Fibroblast of lung (primary cell): ENCODE results near the gene HILPDA.
"Not testable (repeated sequence)": the region's sequence is repeated elsewhere in the genome, so short reads cannot be mapped to it uniquely, and the experiment has no call there.

Source experiments
- CTCF ChIP-seq, 2 donors: IDR thresholded peaks in 1 of 2; conservative IDR thresholded peaks in 1 of 2; 1 replicate in 1 of 2; 2 replicates in 1 of 2; pipeline ENCODE4 v1.5.1; 2011 to 2012; ENCODE audit warnings: low read length in 2 of 2, control low read depth in 1 of 2, inconsistent platforms in 1 of 2, low read depth in 1 of 2, mild to moderate bottlenecking in 1 of 2
- EZH2 ChIP-seq: IDR thresholded peaks from 2 replicates; pipeline ENCODE4 v1.5.1; 2012; ENCODE audit warnings: low read length, control low read depth, mild to moderate bottlenecking; ENCODE audit errors: missing control alignments

GRCh38 chr7:128463933-128464332 is 8.3 kb downstream of the HILPDA start:
- TF ChIP-seq CTCF (conservative IDR thresholded peaks at IDR 0.05 in 1 of 2, IDR thresholded peaks at IDR 0.05 in 1 of 2; ENCODE audit: low read depth in 1 of 2, low read length in 2 of 2); EZH2: not testable (repeated sequence)
